Measurements from ENCODE around the gene LIG3.

Gene LIG3

GRCh38 chr17:34990921-34991365 is 10.6 kb downstream of the LIG3 start:
- no peak overlapping the region for H3K4me3 ChIP-seq (ENCODE audit: low read depth, low read length)
- TF ChIP-seq, protein P1, sequence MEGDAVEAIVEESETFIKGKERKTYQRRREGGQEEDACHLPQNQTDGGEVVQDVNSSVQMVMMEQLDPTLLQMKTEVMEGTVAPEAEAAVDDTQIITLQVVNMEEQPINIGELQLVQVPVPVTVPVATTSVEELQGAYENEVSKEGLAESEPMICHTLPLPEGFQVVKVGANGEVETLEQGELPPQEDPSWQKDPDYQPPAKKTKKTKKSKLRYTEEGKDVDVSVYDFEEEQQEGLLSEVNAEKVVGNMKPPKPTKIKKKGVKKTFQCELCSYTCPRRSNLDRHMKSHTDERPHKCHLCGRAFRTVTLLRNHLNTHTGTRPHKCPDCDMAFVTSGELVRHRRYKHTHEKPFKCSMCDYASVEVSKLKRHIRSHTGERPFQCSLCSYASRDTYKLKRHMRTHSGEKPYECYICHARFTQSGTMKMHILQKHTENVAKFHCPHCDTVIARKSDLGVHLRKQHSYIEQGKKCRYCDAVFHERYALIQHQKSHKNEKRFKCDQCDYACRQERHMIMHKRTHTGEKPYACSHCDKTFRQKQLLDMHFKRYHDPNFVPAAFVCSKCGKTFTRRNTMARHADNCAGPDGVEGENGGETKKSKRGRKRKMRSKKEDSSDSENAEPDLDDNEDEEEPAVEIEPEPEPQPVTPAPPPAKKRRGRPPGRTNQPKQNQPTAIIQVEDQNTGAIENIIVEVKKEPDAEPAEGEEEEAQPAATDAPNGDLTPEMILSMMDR (conservative IDR thresholded peaks at IDR 0.05; ENCODE audit: low read depth, low read length) = no peak
- peak; percentile 34 for DNase-seq (ENCODE audit: low read depth)

DNA sequence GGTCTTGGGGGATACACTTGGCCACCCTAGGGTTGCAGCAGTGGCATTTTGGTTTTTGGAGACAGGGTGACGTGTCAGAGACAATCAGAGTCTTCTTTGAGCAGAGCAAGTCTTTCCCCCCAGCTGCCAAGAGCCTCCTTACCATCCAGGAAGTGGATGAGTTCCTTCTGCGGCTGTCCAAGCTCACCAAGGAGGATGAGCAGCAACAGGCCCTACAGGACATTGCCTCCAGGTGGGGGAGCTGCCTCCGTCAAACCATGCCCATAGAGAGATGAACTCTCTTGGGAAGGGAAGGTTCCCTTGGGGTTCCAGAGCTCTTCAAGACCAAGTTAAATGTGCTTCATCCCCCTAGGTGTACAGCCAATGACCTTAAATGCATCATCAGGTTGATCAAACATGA is 11.3 kb downstream of the LIG3 start:
- H3K4me3 ChIP-seq (ENCODE audit: low read depth, low read length) = no peak overlapping the region
- no peak for DNase-seq (ENCODE audit: low read depth)
- TF ChIP-seq, protein P1 (conservative IDR thresholded peaks at IDR 0.05; ENCODE audit: low read depth, low read length) = no peak

DNA sequence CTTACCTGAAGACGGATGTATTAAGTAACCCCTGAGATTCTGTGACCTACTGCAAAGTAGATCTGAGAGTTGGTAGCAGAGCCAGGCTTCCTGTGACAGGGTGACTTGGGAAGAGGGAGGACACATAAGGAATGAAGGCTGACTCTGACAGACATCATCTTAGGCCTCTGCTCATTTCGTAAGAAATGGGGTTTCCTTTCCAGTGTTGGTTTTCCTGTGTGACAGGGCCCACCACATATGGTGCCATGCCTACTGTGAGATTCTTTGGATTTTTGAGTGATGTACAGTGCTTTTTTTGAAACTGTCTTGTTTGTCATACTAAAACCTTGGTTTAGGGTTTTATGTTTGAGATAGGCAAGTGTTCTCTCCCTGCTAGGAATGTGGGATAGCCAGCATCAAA is 12.7 kb downstream of the LIG3 start:
- H3K4me3 ChIP-seq (ENCODE audit: low read depth, low read length) = no peak overlapping the region
- no peak for DNase-seq (ENCODE audit: low read depth)
- TF ChIP-seq, protein P1 (conservative IDR thresholded peaks at IDR 0.05; ENCODE audit: low read depth, low read length) = no peak

DNA sequence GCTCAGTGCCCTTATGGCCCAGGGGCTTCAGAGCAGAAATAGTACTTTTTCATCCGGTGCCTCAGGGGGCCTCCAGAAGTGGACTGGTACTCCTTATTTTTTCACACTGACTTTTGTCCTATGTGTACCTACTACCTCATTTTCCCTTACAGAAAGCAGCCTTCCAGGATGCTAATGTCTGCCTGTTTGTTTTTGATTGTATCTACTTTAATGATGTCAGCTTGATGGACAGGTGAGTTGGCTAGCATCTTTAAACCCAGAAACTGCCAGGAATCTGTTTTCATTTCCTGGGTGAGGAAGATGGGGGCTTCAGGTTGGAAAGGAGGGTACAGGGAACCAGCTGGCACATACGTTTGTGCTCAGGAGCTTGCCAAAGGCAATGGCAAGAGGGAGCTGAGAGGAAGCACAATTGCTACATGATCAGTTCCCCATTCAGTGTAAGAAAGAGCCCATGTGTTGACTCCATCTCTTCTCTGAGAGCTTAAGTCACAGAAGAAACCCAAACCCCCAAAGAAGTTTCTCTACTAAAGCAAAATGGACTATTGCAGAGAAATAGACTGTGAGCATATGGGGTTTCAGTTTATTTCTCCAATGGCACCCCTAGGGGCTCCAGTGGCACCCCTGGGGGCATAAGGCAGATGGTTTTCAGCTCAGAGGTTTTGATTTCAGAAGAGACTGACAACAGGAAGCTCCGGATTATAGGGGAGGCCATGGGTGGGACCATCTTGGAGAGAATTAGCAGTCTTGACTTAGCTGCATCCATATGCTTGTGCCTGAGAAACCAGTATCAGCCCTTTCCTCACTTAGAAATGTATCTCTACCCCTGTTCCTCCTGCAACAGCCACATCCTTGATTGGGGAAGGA is 16.3 kb downstream of the LIG3 start:
- TF ChIP-seq, protein P1 (conservative IDR thresholded peaks at IDR 0.05; ENCODE audit: low read depth, low read length) = no peak
- no peak for DNase-seq (ENCODE audit: low read depth)

DNA sequence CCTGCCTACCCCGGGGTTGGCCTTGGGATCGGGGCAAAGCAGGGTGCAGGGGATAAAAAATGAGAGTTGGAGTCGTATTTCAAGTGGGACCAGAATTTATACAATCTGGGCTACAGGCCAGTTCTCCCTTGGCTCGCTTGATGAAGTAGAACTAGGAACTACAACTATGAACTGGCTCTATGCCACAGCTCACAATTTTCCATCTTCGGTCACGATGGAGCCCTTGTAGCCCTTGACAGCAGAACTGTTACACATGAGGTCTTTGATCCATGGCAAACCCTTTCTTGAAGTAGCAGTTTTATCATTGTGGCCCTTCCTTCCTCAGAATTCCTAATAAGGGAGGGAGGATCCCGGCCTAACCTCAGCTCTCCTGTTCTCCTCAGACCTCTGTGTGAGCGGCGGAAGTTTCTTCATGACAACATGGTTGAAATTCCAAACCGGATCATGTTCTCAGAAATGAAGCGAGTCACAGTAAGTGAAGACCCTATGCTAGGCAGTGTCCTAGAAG is 17.1 kb downstream of the LIG3 start:
- peak; percentile 97 for DNase-seq (ENCODE audit: low read depth)
- no peak overlapping the region for H3K4me3 ChIP-seq (ENCODE audit: low read depth, low read length)

More for the DNA sequence above, 16.3 kb downstream of the LIG3 start:
- no peak overlapping the region for H3K4me3 ChIP-seq (ENCODE audit: low read depth, low read length)

DNA sequence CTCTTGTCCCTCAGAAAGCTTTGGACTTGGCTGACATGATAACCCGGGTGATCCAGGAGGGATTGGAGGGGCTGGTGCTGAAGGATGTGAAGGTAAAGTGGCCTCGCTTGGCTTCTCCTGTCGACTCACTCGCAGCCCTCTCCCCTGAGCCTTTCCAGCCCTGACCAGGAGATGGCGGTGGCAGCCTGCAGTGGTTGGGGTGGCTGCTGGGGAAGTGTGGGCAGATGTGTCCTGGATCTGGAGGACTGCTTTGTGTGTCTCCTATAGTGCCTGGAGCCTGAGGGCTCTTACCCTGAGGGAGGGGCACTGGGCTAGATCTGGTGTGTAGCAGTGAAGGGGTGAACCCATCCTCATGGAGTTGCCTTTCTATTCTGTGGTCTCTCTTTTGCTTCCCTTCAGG is 17.9 kb downstream of the LIG3 start:
- peak; percentile 89 for DNase-seq (ENCODE audit: low read depth)
- TF ChIP-seq, protein P1 (conservative IDR thresholded peaks at IDR 0.05; ENCODE audit: low read depth, low read length) = peak; percentile 97
- no peak overlapping the region for H3K4me3 ChIP-seq (ENCODE audit: low read depth, low read length)

More for the DNA sequence above, 17.1 kb downstream of the LIG3 start:
- TF ChIP-seq, protein P1 (conservative IDR thresholded peaks at IDR 0.05; ENCODE audit: low read depth, low read length) = no peak

All from choroid plexus epithelial cell (primary cell).